ENCODE results near the gene SCUBE1.

SCUBE1 gene

DNA sequence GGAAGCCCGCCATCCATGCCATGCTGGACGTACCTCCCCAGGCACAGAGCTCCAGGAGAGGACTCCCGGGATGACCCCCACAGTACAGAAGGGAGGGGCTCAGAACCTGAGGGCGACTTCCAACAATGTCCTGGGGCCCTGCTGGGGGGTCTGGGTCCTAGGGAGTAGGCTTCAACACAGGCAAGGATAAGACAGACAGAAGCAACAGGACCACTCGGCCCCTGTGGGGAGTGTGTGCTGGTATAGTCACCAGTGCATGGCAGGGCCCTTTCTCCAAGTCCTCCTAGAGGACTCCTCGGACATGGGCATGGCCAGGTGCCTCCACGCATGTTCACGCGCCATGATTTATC lies 173.1 kb downstream of the SCUBE1 start:
- no peak for DNase-seq (ENCODE audit: low read depth, low spot score)
- no peak overlapping the region for H3K27ac ChIP-seq

GRCh38 chr22:43169310-43170130 lies 173.7 kb downstream of the SCUBE1 start:
- DNase-seq (ENCODE audit: low read depth, low spot score) = no peak
- no peak overlapping the region for H3K27ac ChIP-seq

- DNase-seq (ENCODE audit: low read depth, low spot score) = no peak
Observed at GRCh38 chr22:43168471-43169309, 174.5 kb downstream of the SCUBE1 start.

DNA sequence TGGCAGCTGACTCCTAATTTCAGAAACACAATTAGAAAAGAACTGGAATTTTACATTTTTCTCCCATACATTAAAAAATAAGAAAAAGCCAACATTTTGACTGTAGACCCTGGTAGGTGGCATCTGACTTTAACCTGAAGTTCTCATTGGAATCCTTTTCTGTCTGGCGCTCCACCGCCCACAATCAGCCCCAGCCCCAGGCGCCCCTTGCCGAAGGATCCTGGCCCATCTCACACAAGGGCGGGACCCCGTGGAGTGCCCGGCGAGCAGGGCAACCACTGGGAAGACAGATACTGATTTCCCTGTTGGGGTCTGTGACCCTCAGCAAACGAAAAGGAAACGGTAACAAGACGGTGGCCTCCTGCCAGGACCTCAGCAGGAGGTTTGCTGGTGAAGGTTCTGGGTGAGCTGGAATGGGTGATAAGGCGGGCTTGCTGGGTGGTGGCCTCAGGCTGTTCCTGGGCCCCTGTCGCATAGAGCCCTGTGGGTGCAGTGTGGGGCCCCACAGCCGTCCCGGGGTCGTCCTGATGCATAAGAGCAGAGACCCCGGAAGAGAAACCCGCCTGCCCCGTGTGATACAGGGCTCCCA lies 176.1 kb downstream of the SCUBE1 start:
- DNase-seq (ENCODE audit: low read depth, low spot score) = no peak
- no peak overlapping the region for H3K27ac ChIP-seq

More at GRCh38 chr22:43168471-43169309, 174.5 kb downstream of the SCUBE1 start:
- H3K27ac ChIP-seq = no peak overlapping the region

GRCh38 chr22:43166132-43166930 lies 176.8 kb downstream of the SCUBE1 start:
- DNase-seq (ENCODE audit: low read depth, low spot score) = no peak
- no peak overlapping the region for H3K27ac ChIP-seq

GRCh38 chr22:43164636-43165035 lies 178.5 kb downstream of the SCUBE1 start:
- H3K27ac ChIP-seq = no peak overlapping the region
- DNase-seq (ENCODE audit: low read depth, low spot score) = no peak

DNA sequence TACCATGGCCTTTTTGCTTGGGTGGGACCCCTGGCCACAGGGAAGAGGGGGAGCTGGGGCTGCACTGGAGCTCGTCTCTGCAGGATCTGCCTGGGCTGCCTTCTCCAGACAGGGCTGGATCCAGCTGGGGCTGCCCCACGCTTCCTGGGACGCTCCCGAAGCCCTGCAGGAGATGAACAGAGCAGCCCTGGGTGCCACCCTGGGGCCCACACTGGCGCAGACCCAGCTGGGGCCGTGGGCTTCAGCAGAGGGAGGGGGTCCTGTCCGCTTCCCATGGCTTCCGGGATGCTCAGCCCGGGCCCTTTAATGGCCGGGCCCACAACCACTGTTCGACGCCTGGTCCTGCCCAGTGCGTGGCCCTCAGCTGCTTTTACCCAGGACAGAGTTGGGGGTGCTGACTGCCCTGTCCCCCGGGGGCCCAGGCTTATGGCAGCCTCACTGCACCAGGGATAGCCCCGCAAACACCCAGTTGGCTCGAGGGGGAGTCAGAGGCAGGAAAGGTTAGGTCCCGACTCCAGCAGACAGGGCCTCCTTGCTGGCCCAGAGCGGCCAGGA lies 179.9 kb downstream of the SCUBE1 start:
- H3K27ac ChIP-seq = peak overlapping the region; percentile 26
- DNase-seq (ENCODE audit: low read depth, low spot score) = no peak

DNA sequence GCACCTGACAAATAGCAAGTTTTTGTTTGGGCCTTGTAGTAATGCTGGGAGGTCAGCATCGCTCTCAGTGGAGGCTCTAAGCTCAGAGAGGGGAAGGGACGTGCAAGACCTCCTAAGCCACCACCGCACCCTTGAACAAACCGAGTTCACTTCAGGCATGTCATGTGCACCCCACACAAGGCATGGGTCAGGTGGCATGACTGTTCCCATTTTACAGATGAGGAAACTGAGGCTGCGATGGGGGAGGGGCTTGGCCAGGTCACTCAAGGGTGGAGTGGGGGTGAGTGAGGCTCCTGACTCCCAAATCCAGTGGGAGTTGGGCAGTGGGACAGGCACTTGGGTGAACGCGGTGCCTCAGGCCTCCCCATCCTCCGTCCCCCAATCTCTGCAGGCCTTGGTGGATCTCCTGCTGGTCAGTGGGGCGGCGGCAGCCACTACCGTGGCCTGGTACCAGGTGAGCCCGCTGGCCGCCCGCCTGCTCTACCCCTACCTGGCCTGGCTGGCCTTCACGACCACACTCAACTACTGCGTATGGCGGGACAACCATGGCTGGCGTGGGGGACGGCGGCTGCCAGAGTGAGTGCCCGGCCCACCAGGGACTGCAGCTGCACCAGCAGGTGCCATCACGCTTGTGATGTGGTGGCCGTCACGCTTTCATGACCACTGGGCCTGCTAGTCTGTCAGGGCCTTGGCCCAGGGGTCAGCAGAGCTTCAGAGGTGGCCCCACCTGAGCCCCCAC lies 180.6 kb downstream of the SCUBE1 start:
- DNase-seq (ENCODE audit: low read depth, low spot score) = no peak
- no peak overlapping the region for H3K27ac ChIP-seq

- no peak overlapping the region for H3K27ac ChIP-seq
- no peak for DNase-seq (ENCODE audit: low read depth, low spot score)
Observed at GRCh38 chr22:43160497-43161126, 182.6 kb downstream of the SCUBE1 start.

- no peak for DNase-seq (ENCODE audit: low read depth, low spot score)
- no peak overlapping the region for H3K27ac ChIP-seq
Observed at GRCh38 chr22:43159484-43160178, 183.5 kb downstream of the SCUBE1 start.

DNA sequence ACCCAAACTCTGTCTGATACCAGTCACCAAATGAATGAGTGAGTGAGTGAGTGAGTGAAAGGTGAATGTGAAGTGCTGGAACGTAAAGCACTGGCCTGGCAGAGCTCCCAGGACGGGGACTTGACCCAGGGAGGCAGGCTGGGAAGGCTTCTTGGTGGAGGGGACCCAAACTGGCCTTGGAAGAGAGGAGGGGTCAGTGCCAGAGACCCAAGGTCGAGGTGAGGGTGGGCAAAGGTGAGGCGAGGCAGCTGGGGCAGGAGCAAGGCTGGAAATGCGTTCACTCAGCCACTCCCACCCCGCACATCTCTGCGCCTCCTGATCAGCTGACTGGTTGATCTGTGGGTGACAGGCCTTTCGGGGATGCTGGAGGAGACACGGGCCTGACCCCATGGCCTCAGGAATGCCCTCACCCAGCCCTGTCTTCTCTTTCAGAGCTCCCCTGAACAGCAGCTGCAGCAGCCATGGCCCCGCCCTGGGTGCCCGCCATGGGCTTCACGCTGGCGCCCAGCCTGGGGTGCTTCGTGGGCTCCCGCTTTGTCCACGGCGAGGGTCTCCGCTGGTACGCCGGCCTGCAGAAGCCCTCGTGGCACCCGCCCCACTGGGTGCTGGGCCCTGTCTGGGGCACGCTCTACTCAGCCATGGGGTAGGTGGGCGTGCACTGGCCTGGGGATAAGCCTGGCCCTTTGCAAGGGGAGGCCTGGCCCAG lies 184.2 kb downstream of the SCUBE1 start:
- H3K27ac ChIP-seq = no peak overlapping the region
- DNase-seq (ENCODE audit: low read depth, low spot score) = no peak

DNA sequence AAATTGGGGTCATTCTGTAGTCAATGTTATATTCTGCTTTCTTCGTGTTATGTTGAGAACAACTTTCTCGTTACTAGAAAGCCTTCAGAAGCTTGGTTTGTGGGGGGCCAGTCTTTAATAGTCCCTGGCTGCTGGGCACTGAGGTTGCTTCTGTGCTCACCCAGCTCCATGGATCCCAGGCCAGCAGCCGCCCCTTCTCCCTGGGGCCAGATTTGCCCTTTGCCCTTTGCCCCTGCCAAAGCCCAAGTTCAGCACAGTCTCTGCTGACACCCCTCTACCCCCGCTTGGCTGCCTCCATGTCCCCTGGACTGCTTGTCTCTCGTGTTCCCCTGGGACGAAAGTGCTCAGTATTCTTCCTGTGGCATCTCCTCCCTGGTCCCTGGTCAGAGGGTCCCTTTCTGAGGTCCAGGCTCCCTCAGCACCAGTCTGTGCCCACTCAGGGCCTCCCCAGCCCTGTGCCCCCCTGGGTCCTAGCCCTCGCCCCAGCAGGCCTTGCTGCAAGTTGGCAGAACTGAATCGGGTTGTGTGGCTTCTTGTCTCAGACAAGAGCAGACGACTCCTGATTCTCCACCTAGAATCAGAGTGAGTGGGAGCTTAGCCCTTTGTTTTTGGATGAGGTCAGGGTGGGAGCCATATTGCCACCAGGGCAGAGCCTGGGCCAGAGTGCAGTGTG lies 185.2 kb downstream of the SCUBE1 start:
- H3K27ac ChIP-seq = no peak overlapping the region

DNA sequence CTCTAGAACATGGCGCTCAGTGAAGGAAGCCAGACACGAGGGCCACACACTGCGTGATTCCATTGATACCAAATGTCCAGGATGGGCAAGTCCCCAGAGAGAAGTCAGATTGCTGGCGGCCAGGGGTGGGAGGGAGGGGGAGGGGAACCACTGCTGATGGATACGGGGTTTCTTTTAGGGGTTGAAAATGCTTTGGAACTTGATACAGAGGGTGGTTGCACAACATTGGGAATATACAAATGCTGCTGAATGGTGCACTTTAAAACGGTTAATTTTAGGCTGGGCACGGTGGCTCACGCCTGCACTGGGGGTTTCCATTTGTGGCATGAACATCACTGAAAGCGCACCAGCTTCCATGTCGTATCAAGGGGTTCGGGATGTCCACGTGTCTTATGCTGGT lies 186.8 kb downstream of the SCUBE1 start:
- DNase-seq (ENCODE audit: low read depth, low spot score) = no peak
- H3K27ac ChIP-seq = no peak overlapping the region

More for the DNA sequence above, 185.2 kb downstream of the SCUBE1 start:
- no peak for DNase-seq (ENCODE audit: low read depth, low spot score)

DNA sequence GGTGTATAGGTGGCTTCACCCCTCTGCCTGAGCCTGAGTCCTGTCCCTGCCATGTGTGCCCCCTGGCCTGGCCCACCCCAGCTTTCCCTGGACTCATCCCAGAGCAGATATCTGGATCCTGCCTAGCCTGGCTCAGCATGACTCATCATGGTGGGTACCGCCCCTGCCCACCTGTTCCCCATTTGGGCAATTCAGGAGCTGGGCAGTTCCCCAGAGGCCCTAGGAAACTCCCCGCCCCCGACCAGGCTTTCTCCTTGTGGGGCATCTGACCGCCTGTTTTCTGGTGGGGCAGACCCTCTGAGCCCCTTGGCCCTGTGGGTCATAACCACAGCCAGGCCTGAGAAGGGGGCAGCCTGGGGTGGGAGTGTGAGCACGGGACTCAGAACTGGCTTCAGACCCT lies 187.4 kb downstream of the SCUBE1 start:
- DNase-seq (ENCODE audit: low read depth, low spot score) = no peak
- H3K27ac ChIP-seq = no peak overlapping the region

- no peak overlapping the region for H3K27ac ChIP-seq
- DNase-seq (ENCODE audit: low read depth, low spot score) = no peak
Observed at GRCh38 chr22:43154887-43155536, 188.2 kb downstream of the SCUBE1 start.

GRCh38 chr22:43153899-43154298 lies 189.3 kb downstream of the SCUBE1 start:
- no peak for DNase-seq (ENCODE audit: low read depth, low spot score)
- peak overlapping the region; percentile 9 for H3K27ac ChIP-seq

Data from epithelial cell of prostate (primary cell).